SJSA1 (cell line): ENCODE data around the gene FAM110D. TPM values are rescaled to one million over a fixed set of nuclear protein-coding genes. Genes with fewer than 3 reads are reported as not detected.

Experiments
- DNase-seq, 2 experiments: peaks; one replicate each; pipeline ENCODE4 v3.0.0-alpha.2; 2015 to 2020; ENCODE audit warnings: low spot score in 2 of 2, low read depth in 1 of 2
- H3K27ac ChIP-seq: fragments of 250-450 bp; sonication (Bioruptor Pico); 2 replicates; pipeline ENCODE4 v1.5.1; 2020; ENCODE audit warnings: mild to moderate bottlenecking, moderate library complexity
- H3K27me3 ChIP-seq: fragments of 250-450 bp; sonication (Bioruptor Pico); replicated peaks from 2 replicates; pipeline ENCODE4 v1.5.1; 2020; ENCODE audit warnings: mild to moderate bottlenecking, moderate library complexity
- H3K36me3 ChIP-seq: fragments of 250-450 bp; sonication (Bioruptor Pico); 2 replicates; pipeline ENCODE4 v1.5.1; 2020; ENCODE audit warnings: mild to moderate bottlenecking
- H3K4me1 ChIP-seq: fragments of 250-450 bp; sonication (Bioruptor Pico); replicated peaks from 2 replicates; pipeline ENCODE4 v1.6.1; 2021; ENCODE audit warnings: mild to moderate bottlenecking
- H3K4me3 ChIP-seq: fragments of 250-450 bp; sonication (Bioruptor Pico); 2 replicates; pipeline ENCODE4 v1.5.1; 2020; ENCODE audit warnings: mild to moderate bottlenecking
- H3K9me3 ChIP-seq: fragments of 250-450 bp; sonication (Bioruptor Pico); replicated peaks from 2 replicates; pipeline ENCODE4 v1.5.1; 2020; ENCODE audit warnings: mild to moderate bottlenecking
- total RNA-seq: library from RNA; depleted of rRNA; stranded (reverse); fragments of >200 nt; shearing (Covaris generic); gene quantifications from 2 replicates; pipeline ENCODE4 v1.2.3, GENCODE V29; 2014; rRNA removed

FAM110D gene
- not detected in 2 replicates for total RNA-seq

GRCh38 chr1:26158908-26159742 lies at the start of gene FAM110D:
Gene FAM110D, plus strand, starts transcription at chr1:26159079. Its CDS starts 2,213 bp downstream, at chr1:26161292.
- DNase-seq = no peak

GRCh38 chr1:26109229-26110164 lies 49.4 kb upstream of the FAM110D start:
- no peaks in the 10 kb centered on the region; the same call in 1 of the 2 replicates for H3K9me3 ChIP-seq
- peaks cover 18% of the 10 kb centered on the region for H3K36me3 ChIP-seq
- H3K27ac ChIP-seq = no peak overlapping the region
- DNase-seq = no peak
- no peak overlapping the region for H3K4me3 ChIP-seq
- H3K27me3 ChIP-seq = no peaks in the 10 kb centered on the region
- H3K4me1 ChIP-seq = peaks cover 15% of the 10 kb centered on the region

More at GRCh38 chr1:26158908-26159742, at the start of gene FAM110D:
- Histone ChIP-seq H3K36me3 (no peaks in the 10 kb centered on the region), H3K9me3 (peaks cover 2% of the 10 kb centered on the region; the same call in 1 of the 2 replicates), H3K4me1 (peaks cover 27% of the 10 kb centered on the region), H3K4me3 (no peak within 1 kb of the TSS), H3K27me3 (peaks cover 18% of the 10 kb centered on the region), H3K27ac (no peak within 1 kb of the TSS)

DNA sequence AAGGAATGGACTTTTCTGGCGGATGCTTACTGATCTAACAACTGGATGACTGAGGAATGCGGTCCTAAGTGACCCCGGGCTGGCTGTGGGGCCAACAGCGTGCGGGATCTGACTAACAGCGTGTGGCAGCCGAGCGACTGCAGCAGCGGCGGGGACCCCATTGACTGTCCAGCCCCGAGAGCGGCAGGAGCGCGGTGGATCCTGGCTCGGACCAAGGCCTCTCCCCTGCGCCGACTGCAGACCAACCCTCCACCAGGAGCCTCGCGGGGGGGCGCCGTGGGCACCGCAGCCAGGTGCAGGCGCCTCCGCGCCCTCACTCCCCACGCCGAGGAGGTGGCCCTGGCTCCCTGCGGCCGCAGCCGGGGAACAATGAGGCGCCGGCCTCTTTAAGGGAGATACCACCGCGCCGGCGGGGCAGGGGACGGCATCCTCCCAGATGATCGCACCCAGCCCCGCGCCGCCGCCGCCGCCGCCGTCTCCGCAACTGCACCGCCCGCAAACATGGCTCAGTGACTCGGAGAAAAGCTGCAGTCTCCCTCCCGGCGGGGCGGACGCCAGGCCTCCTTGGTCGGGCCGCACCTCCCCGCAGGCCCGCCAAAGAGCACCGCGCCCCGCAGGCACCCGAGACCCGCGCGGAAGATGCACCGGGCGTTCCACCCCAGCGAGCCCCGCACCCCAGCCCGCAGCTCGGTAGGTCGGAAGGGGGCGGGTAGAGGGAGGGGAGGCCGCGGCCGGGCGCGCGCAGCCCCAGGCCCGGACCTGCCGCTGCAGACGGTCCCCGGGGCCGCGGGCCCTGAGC lies 47.9 kb upstream of the FAM110D start:
- Histone ChIP-seq H3K9me3 (no peaks in the 10 kb centered on the region; the same call in 1 of the 2 replicates), H3K4me1 (peaks cover 15% of the 10 kb centered on the region), H3K36me3 (peaks cover 22% of the 10 kb centered on the region), H3K27ac (peak overlapping the region; percentile 34; the same call in 1 of the 2 replicates), H3K27me3 (no peaks in the 10 kb centered on the region), H3K4me3 (peak overlapping the region; percentile 92)
- DNase-seq = peak; percentile 69 to 81

DNA sequence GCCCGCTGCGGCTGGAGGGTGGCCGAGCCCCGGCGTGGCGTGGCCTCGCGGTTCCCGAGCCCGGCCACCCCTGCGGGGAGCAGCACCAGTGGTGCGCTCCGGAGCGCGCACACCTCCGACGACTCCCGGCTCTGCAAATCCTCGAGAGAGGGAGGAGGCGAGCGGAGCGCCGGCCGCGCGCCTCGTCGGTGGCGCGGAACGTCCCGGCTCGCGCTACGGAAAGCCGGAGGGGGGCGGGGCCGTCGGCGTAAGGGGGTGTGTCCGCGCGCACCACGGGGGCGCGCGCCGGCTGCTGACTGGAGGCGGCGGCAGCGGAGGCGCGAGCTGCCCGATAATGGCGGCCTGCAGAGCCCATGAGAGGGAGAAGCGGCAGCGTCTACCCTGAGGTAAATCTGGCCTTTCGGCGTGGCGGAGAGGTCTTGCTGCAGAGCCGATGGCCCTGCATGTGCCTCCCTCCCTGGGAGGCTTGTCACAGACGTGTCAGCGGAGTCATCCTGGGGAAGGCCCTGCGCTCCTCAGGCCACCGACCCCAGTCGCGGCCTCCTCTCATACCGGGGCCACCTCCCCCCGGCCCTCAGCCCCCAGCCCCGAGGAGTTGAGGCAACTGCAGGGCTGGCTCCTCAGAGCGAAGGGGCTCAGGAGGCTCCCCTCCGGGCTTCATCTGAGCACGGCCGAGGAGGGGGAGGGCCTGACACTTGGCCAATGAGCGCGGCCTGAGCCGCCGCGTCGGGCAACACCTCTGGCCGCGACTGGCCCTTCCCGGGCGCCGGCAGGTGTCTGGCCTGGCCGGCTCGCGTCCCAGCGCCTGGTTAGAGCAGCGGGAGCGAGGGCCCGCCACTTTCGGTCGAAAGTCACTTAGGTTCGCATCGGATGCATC lies 47.1 kb upstream of the FAM110D start, which contains the start of gene PDIK1L:
Gene PDIK1L (plus strand): TSS at position 295 of the 877 bp plus-strand sequence. CDS start 2,485 bp downstream, outside the sequence.
- DNase-seq = peak; percentile 93 to 97
- H3K4me1 ChIP-seq = peaks cover 15% of the 10 kb centered on the region
- peak within 1 kb of the TSS; percentile 92 for H3K4me3 ChIP-seq
- no peaks in the 10 kb centered on the region; the same call in 1 of the 2 replicates for H3K9me3 ChIP-seq
- H3K36me3 ChIP-seq = peaks cover 22% of the 10 kb centered on the region
- no peaks in the 10 kb centered on the region for H3K27me3 ChIP-seq
- peak within 1 kb of the TSS; percentile 34; the same call in 1 of the 2 replicates for H3K27ac ChIP-seq

DNA sequence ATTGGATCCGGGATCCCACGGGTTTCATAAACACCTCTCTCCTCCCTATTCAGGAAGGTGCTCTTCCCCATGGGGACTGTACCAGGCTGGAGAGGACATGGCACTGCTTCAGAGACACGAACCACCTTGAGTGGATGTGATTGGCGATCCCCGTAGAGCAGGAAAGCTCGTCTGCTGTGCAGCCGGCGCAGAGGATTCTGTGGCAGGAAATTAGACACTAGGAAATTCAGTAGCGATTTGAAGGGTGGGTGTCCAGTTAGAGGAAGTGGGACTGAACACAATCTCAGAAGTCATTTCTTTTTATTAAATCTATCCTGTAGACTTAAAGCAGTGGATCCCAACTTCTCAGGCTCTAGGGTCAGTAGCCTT lies 46.5 kb upstream of the FAM110D start:
- Histone ChIP-seq H3K36me3 (peaks cover 25% of the 10 kb centered on the region), H3K27ac (no peak overlapping the region), H3K9me3 (no peaks in the 10 kb centered on the region; the same call in 1 of the 2 replicates)

GRCh38 chr1:26114165-26114927 lies 44.5 kb upstream of the FAM110D start:
- DNase-seq = no peak
- no peak overlapping the region for H3K27ac ChIP-seq
- H3K4me1 ChIP-seq = peaks cover 15% of the 10 kb centered on the region
- H3K36me3 ChIP-seq = peaks cover 35% of the 10 kb centered on the region
- H3K27me3 ChIP-seq = no peaks in the 10 kb centered on the region; the same call in 1 of the 2 replicates
- no peak overlapping the region for H3K4me3 ChIP-seq
- H3K9me3 ChIP-seq = no peaks in the 10 kb centered on the region; the same call in 1 of the 2 replicates

More for the DNA sequence above, 46.5 kb upstream of the FAM110D start:
- H3K4me3 ChIP-seq = peak overlapping the region; percentile 92
- H3K4me1 ChIP-seq = peaks cover 15% of the 10 kb centered on the region
- DNase-seq = no peak
- H3K27me3 ChIP-seq = no peaks in the 10 kb centered on the region

DNA sequence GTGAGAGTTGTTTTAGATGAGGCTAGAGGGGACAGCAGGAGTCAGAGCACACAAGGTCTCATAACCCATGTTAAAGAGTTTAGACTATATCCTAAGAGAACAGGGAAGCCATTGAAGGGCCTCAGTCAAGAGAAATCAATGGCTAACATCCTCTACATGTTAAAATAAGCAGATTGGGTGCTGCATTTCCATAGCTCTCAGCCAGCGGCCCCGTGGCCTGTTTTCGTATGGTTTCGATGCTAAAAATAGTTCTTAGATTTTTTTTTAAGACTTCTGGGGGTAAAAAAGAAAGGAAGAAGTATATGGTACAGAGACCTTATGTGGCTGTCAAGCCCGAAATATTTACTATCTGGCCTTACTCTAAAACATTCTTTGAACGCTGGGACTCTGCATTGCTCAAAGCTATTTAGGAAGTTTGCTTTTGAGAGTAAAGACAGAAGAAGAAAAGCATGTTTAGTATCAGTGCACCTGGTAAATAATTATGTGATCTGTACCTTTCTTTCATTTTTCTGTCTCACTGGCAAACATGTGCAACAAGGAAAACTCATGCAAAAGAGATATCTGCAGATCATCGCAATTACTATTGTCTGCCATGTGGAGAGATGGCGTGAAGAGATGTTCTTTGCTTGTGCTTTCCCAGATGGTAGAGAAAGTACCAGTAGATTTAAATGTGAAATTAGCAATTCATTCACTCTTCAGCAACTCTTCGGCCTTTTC lies 38.8 kb upstream of the FAM110D start:
- no peak for DNase-seq
- H3K36me3 ChIP-seq = peaks cover 25% of the 10 kb centered on the region
- H3K27ac ChIP-seq = no peak overlapping the region

DNA sequence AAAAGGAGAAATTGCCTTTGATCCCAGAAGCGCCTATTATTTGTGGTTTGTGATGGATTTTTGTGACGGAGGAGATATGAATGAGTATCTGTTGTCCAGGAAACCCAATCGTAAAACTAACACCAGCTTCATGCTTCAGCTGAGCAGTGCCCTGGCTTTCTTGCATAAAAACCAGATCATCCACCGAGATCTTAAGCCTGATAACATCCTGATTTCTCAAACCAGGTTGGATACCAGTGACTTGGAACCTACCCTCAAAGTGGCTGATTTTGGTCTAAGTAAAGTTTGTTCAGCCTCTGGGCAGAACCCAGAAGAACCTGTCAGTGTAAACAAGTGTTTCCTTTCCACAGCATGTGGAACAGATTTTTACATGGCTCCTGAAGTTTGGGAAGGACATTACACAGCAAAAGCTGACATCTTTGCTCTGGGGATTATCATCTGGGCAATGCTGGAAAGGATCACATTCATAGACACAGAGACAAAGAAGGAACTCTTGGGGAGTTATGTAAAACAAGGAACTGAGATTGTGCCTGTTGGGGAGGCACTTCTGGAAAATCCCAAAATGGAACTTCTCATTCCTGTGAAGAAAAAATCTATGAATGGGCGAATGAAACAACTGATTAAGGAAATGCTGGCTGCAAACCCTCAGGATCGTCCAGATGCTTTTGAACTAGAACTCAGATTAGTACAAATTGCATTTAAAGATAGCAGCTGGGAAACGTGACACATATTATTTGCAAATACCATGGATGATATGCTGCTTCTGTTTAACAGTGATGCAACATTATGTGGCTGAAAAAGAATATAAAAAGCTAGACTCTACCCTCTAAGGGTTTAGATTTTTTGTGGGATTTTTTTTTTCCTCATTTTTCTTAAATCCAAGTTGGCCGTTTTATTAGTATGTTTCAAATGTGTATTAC lies 36.8 kb upstream of the FAM110D start:
- H3K4me3 ChIP-seq = no peak overlapping the region
- H3K36me3 ChIP-seq = peaks cover 25% of the 10 kb centered on the region
- H3K4me1 ChIP-seq = peaks cover 14% of the 10 kb centered on the region
- H3K9me3 ChIP-seq = no peaks in the 10 kb centered on the region
- no peak for DNase-seq
- H3K27ac ChIP-seq = no peak overlapping the region
- H3K27me3 ChIP-seq = no peaks in the 10 kb centered on the region; the same call in 1 of the 2 replicates

More for the DNA sequence above, 38.8 kb upstream of the FAM110D start:
- Histone ChIP-seq H3K4me3 (no peak overlapping the region), H3K27me3 (no peaks in the 10 kb centered on the region; the same call in 1 of the 2 replicates), H3K9me3 (no peaks in the 10 kb centered on the region), H3K4me1 (no peaks in the 10 kb centered on the region)

DNA sequence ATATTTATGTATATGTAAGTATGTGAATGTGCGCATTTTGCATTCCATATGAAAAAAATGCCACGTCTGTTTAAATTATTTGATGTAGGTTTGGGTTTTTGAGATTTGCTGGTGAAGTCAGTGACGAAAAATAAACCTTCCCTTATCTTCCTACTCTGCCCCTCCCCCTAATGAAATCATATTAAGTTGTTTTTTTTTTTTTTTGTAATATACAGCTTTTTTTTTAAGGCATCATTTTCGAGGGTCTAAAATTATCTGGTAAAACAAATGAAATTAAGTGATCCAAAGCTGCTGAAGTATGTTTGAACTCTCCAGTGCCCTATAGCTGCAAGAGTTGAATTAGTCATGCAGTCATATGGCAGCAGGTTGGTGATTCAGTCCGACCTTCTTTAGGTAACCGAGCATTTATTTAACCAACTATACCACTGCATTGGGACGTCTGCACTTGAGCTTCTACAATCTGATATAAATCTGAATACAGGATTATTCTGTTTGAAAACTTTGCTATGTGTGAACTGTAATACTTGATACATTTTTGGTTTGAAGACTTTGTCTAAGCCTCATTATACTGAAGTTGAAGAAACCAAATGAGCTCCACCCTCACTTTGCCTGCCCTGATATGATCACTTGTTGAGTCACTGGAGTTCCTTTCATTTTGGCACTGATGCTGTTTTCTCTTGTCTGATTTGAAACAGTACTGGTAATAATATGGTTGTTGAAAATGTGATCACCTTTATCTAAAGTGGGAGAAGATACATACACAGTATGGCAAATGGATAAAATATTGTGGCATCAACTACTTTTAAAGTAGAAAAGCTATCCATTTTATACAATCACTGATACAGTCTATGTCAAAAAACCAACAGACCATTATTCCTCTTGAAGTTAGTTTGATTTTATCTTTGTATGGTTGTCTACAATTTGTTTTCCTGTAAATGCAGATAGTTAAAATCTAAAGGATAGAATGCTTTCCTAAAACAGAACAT lies 35.6 kb upstream of the FAM110D start:
- Histone ChIP-seq H3K27me3 (no peaks in the 10 kb centered on the region; the same call in 1 of the 2 replicates), H3K9me3 (no peaks in the 10 kb centered on the region), H3K27ac (no peak overlapping the region), H3K4me1 (peaks cover 19% of the 10 kb centered on the region), H3K4me3 (no peak overlapping the region), H3K36me3 (peaks cover 19% of the 10 kb centered on the region)
- DNase-seq = no peak
